Heart right ventricle (tissue), 16 donors: ENCODE measurements around the gene ELMO1. TPM values are rescaled to one million over a fixed set of nuclear protein-coding genes. Genes with fewer than 3 reads are reported as not detected.

Experiments
- ATAC-seq, 8 donors: fragments of 200-7000 bp; cut with Tn5 transposase; one replicate each; pipeline ENCODE4 v1.9.1; 2020; ENCODE audit warnings: mild to moderate bottlenecking in 8 of 8, moderate library complexity in 8 of 8, moderate number of reproducible peaks in 1 of 8
- DNase-seq, 2 donors: peaks; one replicate each; pipeline ENCODE4 v3.0.0-alpha.2; 2020
- H3K27ac ChIP-seq, 10 donors: fragments of 200-600 bp; sonication (generic) in 2 of 10; one replicate each; pipeline versions ENCODE4 v1.5.0 to v1.8.0; 2020 to 2022; ENCODE audit warnings: mild to moderate bottlenecking in 3 of 10
- H3K27me3 ChIP-seq, 7 donors: fragments of 200-600 bp; one replicate each; pipeline ENCODE4 v1.8.0; 2021 to 2022; ENCODE audit warnings: mild to moderate bottlenecking in 2 of 7
- H3K36me3 ChIP-seq, 9 donors: fragments of 200-600 bp; sonication (generic) in 1 of 9; one replicate each; pipeline versions ENCODE4 v1.5.0 to v1.8.0; 2020 to 2022; ENCODE audit warnings: mild to moderate bottlenecking in 2 of 9
- H3K4me1 ChIP-seq, 9 donors: fragments of 200-600 bp; sonication (generic) in 1 of 9; one replicate each; pipeline versions ENCODE4 v1.5.0 to v1.8.0; 2020 to 2022; ENCODE audit warnings: mild to moderate bottlenecking in 4 of 9
- H3K4me3 ChIP-seq, 10 donors: fragments of 200-600 bp; sonication (generic) in 2 of 10; one replicate each; pipeline versions ENCODE4 v1.5.0 to v1.8.0; 2020 to 2022; ENCODE audit warnings: mild to moderate bottlenecking in 7 of 10, moderate library complexity in 2 of 10
- H3K9me3 ChIP-seq, 11 donors: fragments of 200-600 bp in 10 of 11; sonication (generic) in 2 of 11; one replicate each; pipeline versions ENCODE4 v1.5.0 to v1.8.0; 2013 to 2022; ENCODE audit warnings: mild to moderate bottlenecking in 2 of 11, control low read depth in 1 of 11, moderate library complexity in 1 of 11
- CTCF ChIP-seq, 9 donors: fragments of 200-600 bp; sonication (generic) in 2 of 9; IDR thresholded peaks; one replicate each; pipeline versions ENCODE4 v1.5.0 to v1.8.0; 2021 to 2022; ENCODE audit warnings: antibody characterized with exemption in 9 of 9, mild to moderate bottlenecking in 5 of 9, moderate library complexity in 1 of 9
- WGBS, 2 donors: extraction: QIAGEN DNeasy Blood & Tissue Kit; methylation state at CpG; one replicate each; pipeline ENCODE4 v1.1.7; 2013; ENCODE audit warnings: inconsistent platforms in 1 of 2; 5-methylcytosine and 5-hydroxymethylcytosine counted together
- intact Hi-C, 10 donors: fragments of 100-400 bp; cut with DNase I; formaldehyde crosslinking; loops; one replicate each; pipeline versions ENCODE4 v1.11.1 to v1.14.2; 2022
- polyA plus RNA-seq, 2 donors: library from polyadenylated mRNA; stranded (reverse); fragments of 200-250 nt; gene quantifications; one replicate each; pipeline ENCODE4 v1.2.3, GENCODE V29; 2013
- total RNA-seq, 10 donors: library from RNA; stranded (reverse); fragmentation: NEBNext Ultra II Directional in 3 of 10; extraction: Animal tissue kit (Norgen Biotek cat#: 25700) in 3 of 10; gene quantifications; one replicate each; pipeline versions ENCODE4 v1.2.1 to v1.2.4, GENCODE V29; 2021 to 2023
- donor health status: Arrhythmogenic right ventricular cardiomyopathy.
- donor health status: ischemic (EF 13 %, LVEDD 7.1; RV severe dilation, severe dysfunction).
- donor health status: healthy with polysubstance abuse.
- donor health status: DM: no; HTN: yes; CAD: no.
- donor health status: DM: no; HTN: no; CAD: no.
- donor health status: ischemic (EF 25% LVEDD 6.9; RV normal size, moderate dysfunction).
- donor health status: ischemic (EF 25% LVEDD 5.7; RV mildly dilated, moderate dysfunction).
- donor health status: healthy.
- donor health status: DM: yes; HTN: yes; CAD: no.
- donor health status: Ischemic cardiomyopathy.
- donor health status: ischemic (EF 35%, LVEDD 5.7; RV mildly dilated, moderate dysfunction).
- donor health status: nonischemic (EF 11% LVEDD 7.7; RV severe dilation, severe dysfunction).
- donor health status: DM: yes; HTN: yes; CAD: no.
- donor health status: PGD.
- donor health status: ischemic (EF 29% LVEDD 5.4; RV normal size, mild dysfunction).
- donor health status: nonischemic (EF 23%, LVEDD 6.1; RV moderate dilation, normal function).

The ELMO1 gene
- total and polyA plus RNA-seq, 12 donors = 8.5 to 18.0 (median 13.9) TPM

GRCh38 chr7:37035631-37036030 is 413.0 kb downstream of the ELMO1 start:
- Histone ChIP-seq H3K4me1 (peaks cover 8 to 38% (median 21%) of the 10 kb centered on the region in 9 donors), H3K36me3 (peaks cover 0 to 8% (median 0%) of the 10 kb centered on the region in 9 donors), H3K27me3 (no peaks in the 10 kb centered on the region), H3K4me3 (no peak overlapping the region), H3K9me3 (peaks cover 0 to 20% (median 12%) of the 10 kb centered on the region in 11 donors), H3K27ac (no peak overlapping the region)
- intact Hi-C loops = no loop called here
- no peak for ATAC-seq
- no peak for TF ChIP-seq CTCF (IDR thresholded peaks at IDR 0.05)
- DNase-seq = no peak

- TF ChIP-seq CTCF (IDR thresholded peaks at IDR 0.05) = no peak
- WGBS, 2 donors = 93% methylated on average over 8 of the region's 8 CpGs
- DNase-seq = no peak
- Histone ChIP-seq H3K27ac (peak overlapping the region in 4 of 10 donors; percentile 81 to 85 (median 82)), H3K36me3 (peaks cover 0 to 1% (median 0%) of the 10 kb centered on the region in 9 donors), H3K4me1 (peaks cover 8 to 41% (median 21%) of the 10 kb centered on the region in 9 donors), H3K27me3 (no peaks in the 10 kb centered on the region), H3K4me3 (no peak overlapping the region), H3K9me3 (peaks cover 0 to 4% (median under 1%) of the 10 kb centered on the region in 11 donors)
- intact Hi-C loops = loop anchor here in 1 of 10 donors (5.0 kb wide), 1 partner anchor 149 kb away; no protein-coding TSS in a partner anchor
- no peak for ATAC-seq
These were observed 415.5 kb downstream of the ELMO1 start for GRCh38 chr7:37033141-37033540.

- Histone ChIP-seq H3K4me3 (no peak overlapping the region), H3K9me3 (no peaks in the 10 kb centered on the region), H3K27ac (peak overlapping the region in 9 of 10 donors; percentile 26 to 85 (median 78)), H3K27me3 (no peaks in the 10 kb centered on the region), H3K36me3 (no peaks in the 10 kb centered on the region), H3K4me1 (peaks cover 8 to 45% (median 21%) of the 10 kb centered on the region in 9 donors)
- intact Hi-C loops = loop anchor here in 1 of 10 donors (5.0 kb wide), 1 partner anchor 150 kb away; no protein-coding TSS in a partner anchor
- 81 to 83% methylated on average over 4 of the region's 4 CpGs for whole genome bisulfite sequencing, 2 donors
- no peak for TF ChIP-seq CTCF (IDR thresholded peaks at IDR 0.05)
- ATAC-seq = peak in 4 of 8 donors; percentile 19 to 41 (median 30)
- DNase-seq = no peak
These were observed 416.4 kb downstream of the ELMO1 start for GRCh38 chr7:37032258-37032601.

GRCh38 chr7:37031571-37032257 is 416.9 kb downstream of the ELMO1 start:
- ATAC-seq = peak; percentile 99 to 100 (median 100)
- H3K27ac ChIP-seq = peak overlapping the region in 9 of 10 donors; percentile 57 to 85 (median 78)
- peak; percentile 36 to 88 for DNase-seq
- H3K4me3 ChIP-seq = no peak overlapping the region
- intact Hi-C loops = loop anchor here in 1 of 10 donors (5.0 kb wide), 1 partner anchor 151 kb away; no protein-coding TSS in a partner anchor
- no peak for TF ChIP-seq CTCF (IDR thresholded peaks at IDR 0.05)
- H3K4me1 ChIP-seq = peaks cover 8 to 45% (median 21%) of the 10 kb centered on the region in 9 donors
- no peaks in the 10 kb centered on the region for H3K36me3 ChIP-seq
- H3K9me3 ChIP-seq = no peaks in the 10 kb centered on the region
- H3K27me3 ChIP-seq = no peaks in the 10 kb centered on the region
- WGBS, 2 donors = 22 to 23% methylated on average over 9 of the region's 9 CpGs
